Measurements from ENCODE around the gene DNAH3. TPM values are rescaled to one million over a fixed set of nuclear protein-coding genes. Genes with fewer than 3 reads are reported as not detected.

Gene DNAH3
- total RNA-seq, 4 donors from 2014 or later = under 0.01 to 2.1 (median 0.93) TPM

DNA sequence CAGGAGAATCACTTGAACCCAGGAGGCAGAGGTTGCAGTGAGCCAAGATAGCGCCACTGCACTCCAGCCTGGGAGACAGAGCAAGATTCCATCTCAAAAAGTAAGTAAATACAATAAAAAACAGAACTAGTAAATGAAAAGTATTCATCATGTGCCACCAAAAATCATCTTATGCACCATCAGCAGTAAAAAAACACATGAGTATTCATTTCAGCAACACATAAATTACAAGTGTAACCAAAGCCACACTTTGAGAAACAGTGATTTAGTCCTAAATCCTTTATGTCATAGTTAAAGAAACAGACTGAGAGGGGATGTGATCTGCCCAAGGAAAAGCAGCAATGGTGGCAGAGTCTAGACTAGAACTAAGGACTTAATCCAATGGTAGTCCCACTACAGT is 263.4 kb downstream of the DNAH3 start:
- Histone ChIP-seq H3K36me3 (no peaks in the 10 kb centered on the region), H3K9me3 (no peaks in the 10 kb centered on the region), H3K4me1 (peaks cover 6 to 12% of the 10 kb centered on the region in 2 donors), H3K27me3 (no peaks in the 10 kb centered on the region), H3K27ac (no peak overlapping the region), H3K4me3 (no peak overlapping the region)
- no peak for DNase-seq
- intact Hi-C loops (cut with DNase I; ENCODE audit: low total_unique reads) = no loop called here
- TF ChIP-seq POLR2A (IDR thresholded peaks at IDR 0.05) (no peak), CTCF (IDR thresholded peaks at IDR 0.05) (no peak)

DNA sequence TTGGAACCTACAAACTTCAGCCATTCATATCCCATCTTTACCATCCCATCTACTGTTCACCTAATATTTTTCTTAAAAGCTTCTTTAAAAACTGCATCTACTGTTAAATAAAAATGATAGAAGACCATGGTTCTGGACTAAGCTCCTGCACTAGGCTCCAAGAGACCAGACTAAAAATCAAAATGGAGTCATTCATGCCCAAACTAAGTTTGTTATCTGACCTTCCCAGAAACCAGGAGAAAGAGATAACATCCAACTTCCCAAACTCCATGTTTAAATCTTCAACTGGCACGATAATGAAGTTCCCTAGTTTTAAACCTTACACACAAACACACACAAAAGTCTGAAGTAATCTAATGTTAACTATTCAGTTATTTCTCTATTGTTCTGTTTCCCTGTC is 264.3 kb downstream of the DNAH3 start:
- Histone ChIP-seq H3K4me1 (peaks cover 6 to 12% of the 10 kb centered on the region in 2 donors), H3K27ac (no peak overlapping the region)
- intact Hi-C loops (cut with DNase I; ENCODE audit: low total_unique reads) = no loop called here

DNA sequence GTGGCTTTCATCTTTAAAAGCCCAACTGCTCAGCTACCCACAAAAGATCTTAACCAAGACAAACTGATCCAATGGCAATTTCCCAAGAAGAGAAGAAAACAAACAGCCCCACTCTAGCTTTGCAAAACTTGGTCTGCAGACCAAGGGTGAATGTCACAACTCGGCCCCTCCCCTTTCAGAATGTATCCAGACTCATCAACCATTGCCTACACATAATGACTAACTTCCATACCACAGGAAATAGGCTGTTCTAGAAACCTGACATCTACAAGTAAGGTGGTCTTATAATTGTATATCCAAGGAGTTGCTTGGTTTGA is 266.4 kb downstream of the DNAH3 start:
- H3K36me3 ChIP-seq = no peaks in the 10 kb centered on the region
- H3K9me3 ChIP-seq = no peaks in the 10 kb centered on the region
- peak; percentile 36 to 63 for DNase-seq
- H3K4me1 ChIP-seq = peaks cover 6 to 16% of the 10 kb centered on the region in 2 donors
- intact Hi-C loops (cut with DNase I; ENCODE audit: low total_unique reads) = no loop called here
- no peak overlapping the region for H3K4me3 ChIP-seq
- no peak for TF ChIP-seq CTCF (IDR thresholded peaks at IDR 0.05)
- TF ChIP-seq POLR2A (IDR thresholded peaks at IDR 0.05) = no peak
- H3K27me3 ChIP-seq = no peaks in the 10 kb centered on the region
- peak overlapping the region; percentile 49 to 77 for H3K27ac ChIP-seq

More for the DNA sequence above, 264.3 kb downstream of the DNAH3 start:
- H3K36me3 ChIP-seq = no peaks in the 10 kb centered on the region
- H3K27me3 ChIP-seq = no peaks in the 10 kb centered on the region
- H3K4me3 ChIP-seq = no peak overlapping the region
- DNase-seq = no peak
- no peaks in the 10 kb centered on the region for H3K9me3 ChIP-seq
- no peak for TF ChIP-seq CTCF (IDR thresholded peaks at IDR 0.05)
- TF ChIP-seq POLR2A (IDR thresholded peaks at IDR 0.05) = no peak

DNA sequence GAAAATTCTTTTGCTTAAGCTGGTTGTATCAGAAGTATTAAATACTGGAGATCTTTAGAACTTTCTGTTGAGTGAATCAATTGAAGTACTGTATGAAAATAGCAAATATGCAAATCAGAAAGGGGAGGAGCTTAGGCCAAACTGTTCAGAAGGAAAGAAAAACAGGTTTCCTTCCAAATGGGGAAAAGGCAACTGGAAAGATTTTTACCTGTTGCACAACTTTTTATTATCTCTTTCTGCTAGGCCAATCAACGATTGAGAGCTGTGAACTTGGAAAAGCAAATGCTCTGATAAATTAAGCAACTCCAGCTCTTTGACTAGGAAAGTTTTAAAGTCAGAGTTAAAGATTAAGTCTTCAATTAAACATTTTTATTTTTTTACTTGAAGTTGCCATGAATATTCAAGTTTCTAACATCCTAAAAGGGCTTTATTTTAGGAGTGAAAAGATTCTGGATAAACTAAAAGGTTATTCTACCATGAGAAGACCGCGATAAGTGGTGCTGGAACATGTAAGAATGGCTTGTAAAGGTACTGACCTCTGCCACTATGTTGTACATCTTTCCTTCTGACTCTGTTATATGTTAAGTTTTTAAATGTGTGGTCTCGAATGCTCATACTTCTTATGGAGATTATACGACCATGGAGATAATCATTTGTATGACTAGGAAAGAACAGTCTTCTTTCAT is 266.9 kb downstream of the DNAH3 start:
- H3K36me3 ChIP-seq = no peaks in the 10 kb centered on the region
- TF ChIP-seq POLR2A (IDR thresholded peaks at IDR 0.05) (no peak), CTCF (IDR thresholded peaks at IDR 0.05) (no peak)
- no peaks in the 10 kb centered on the region for H3K27me3 ChIP-seq
- H3K4me3 ChIP-seq = no peak overlapping the region
- no peak for DNase-seq
- H3K27ac ChIP-seq = peak overlapping the region; percentile 49 to 77
- intact Hi-C loops (cut with DNase I; ENCODE audit: low total_unique reads) = no loop called here
- H3K9me3 ChIP-seq = no peaks in the 10 kb centered on the region
- H3K4me1 ChIP-seq = peaks cover 6 to 16% of the 10 kb centered on the region in 2 donors

Other genes starting within 250 kb of the DNAH3 start
- 10 to 100 TPM; 10.5 to 88.6 (median 51.4) TPM for gene LDAF1, start 7.8 kb upstream of the DNAH3 start, total RNA-seq
- gene ZP2, start 60.7 kb upstream of the DNAH3 start, total RNA-seq = 1 to 10 TPM in 1 of 4 donors, not detected in 3; 3.4 TPM
- gene ANKS4B, start 82.9 kb upstream of the DNAH3 start, total RNA-seq = not detected
- gene CRYM, start 127.4 kb upstream of the DNAH3 start, total RNA-seq = 10 to 100 TPM in 1 of 4 donors, not detected in 3; 13.8 TPM